ENCODE results near the gene TTYH3. TPM values are rescaled to one million over a fixed set of nuclear protein-coding genes. Genes with fewer than 3 reads are reported as not detected.

TTYH3 gene
- total RNA-seq, 1 experiment from 2014 or later, result 122 TPM

DNA sequence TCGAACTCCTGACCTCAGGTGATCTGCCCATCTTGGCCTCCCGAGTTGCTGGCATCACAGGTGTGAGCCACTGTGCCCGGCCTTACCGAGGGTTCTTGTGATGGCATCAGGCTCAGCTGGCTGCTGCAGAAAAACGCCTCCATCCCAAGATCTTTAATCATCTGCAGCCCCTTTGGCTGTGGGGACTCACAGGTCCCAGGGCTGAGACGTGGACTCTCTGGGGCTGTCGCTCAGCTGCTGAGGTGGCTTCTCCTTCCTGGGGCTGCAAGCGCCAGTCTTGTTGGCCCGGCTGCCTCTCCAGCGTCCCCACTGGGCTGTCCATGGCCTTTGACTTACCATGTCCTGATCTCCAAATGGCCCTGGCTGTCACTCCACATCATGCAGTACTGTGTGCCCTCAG, 76.3 kb downstream of the TTYH3 start:
- no peaks in the 10 kb centered on the region for H3K23me2 ChIP-seq (ENCODE audit: insufficient read length, low read depth, low read length, poor library complexity, severe bottlenecking)
- TF ChIP-seq, protein P1, sequence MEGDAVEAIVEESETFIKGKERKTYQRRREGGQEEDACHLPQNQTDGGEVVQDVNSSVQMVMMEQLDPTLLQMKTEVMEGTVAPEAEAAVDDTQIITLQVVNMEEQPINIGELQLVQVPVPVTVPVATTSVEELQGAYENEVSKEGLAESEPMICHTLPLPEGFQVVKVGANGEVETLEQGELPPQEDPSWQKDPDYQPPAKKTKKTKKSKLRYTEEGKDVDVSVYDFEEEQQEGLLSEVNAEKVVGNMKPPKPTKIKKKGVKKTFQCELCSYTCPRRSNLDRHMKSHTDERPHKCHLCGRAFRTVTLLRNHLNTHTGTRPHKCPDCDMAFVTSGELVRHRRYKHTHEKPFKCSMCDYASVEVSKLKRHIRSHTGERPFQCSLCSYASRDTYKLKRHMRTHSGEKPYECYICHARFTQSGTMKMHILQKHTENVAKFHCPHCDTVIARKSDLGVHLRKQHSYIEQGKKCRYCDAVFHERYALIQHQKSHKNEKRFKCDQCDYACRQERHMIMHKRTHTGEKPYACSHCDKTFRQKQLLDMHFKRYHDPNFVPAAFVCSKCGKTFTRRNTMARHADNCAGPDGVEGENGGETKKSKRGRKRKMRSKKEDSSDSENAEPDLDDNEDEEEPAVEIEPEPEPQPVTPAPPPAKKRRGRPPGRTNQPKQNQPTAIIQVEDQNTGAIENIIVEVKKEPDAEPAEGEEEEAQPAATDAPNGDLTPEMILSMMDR (conservative IDR thresholded peaks at IDR 0.05), result no peak
- no peak overlapping the region for H3K23ac ChIP-seq (ENCODE audit: insufficient read length, low read depth, low read length)
- no peak overlapping the region for H3T11ph ChIP-seq (ENCODE audit: low read length)
- H2AFZ ChIP-seq (ENCODE audit: low read length), result no peak overlapping the region
- H3K27me3 ChIP-seq (ENCODE audit: insufficient read depth, low read length), result no peaks in the 10 kb centered on the region
- no peak overlapping the region for H2BK15ac ChIP-seq (ENCODE audit: low read depth, low read length)
- H3K9ac ChIP-seq (ENCODE audit: extremely low read depth, insufficient read length, low read length), result no peak overlapping the region
- WGBS (ENCODE audit: extremely low coverage, insufficient read length, low lambda C conversion rate), result no CpG with 5 or more reads among the region's 10 CpGs
- no peaks in the 10 kb centered on the region for H3K4me1 ChIP-seq (ENCODE audit: insufficient read depth, low read length)
- no peaks in the 10 kb centered on the region for H3K9me3 ChIP-seq (ENCODE audit: control insufficient read depth, low read depth, low read length)
- H3K79me1 ChIP-seq (ENCODE audit: insufficient read depth, low read depth, low read length, poor library complexity, severe bottlenecking), result no peaks in the 10 kb centered on the region
- H3K79me2 ChIP-seq (ENCODE audit: insufficient read depth, low read length), result no peaks in the 10 kb centered on the region
- Mint-ChIP-seq H3K9me3 (no peaks in the 10 kb centered on the region; a peak in 1 of 5 replicates), H3K27me3 (ENCODE audit: low read depth) (peaks cover 1% of the 10 kb centered on the region), H3K4me1 (peaks cover 17 to 19% of the 10 kb centered on the region in 2 experiments), H3K4me3 (no peak overlapping the region), H3K27ac (no peak overlapping the region), H3K36me3 (ENCODE audit: insufficient read depth in 1 of 3, low read depth in 3 of 3) (peaks cover 3 to 5% (median 4%) of the 10 kb centered on the region in 3 experiments; a peak in 5 of 7 replicates)
- no peak overlapping the region for H2BK120ac ChIP-seq (ENCODE audit: low read depth, low read length, poor library complexity, severe bottlenecking)
- DNase-seq, result no peak
- H2BK20ac ChIP-seq (ENCODE audit: low read depth, low read length, poor library complexity, severe bottlenecking), result no peak overlapping the region
- H3K27ac ChIP-seq (ENCODE audit: insufficient read length, low read depth, low read length), result no peak overlapping the region
- no peak overlapping the region for H4K91ac ChIP-seq (ENCODE audit: insufficient read length, low read depth, low read length)
- H4K5ac ChIP-seq (ENCODE audit: insufficient read length, low read depth, low read length), result no peak overlapping the region
- no peak overlapping the region for H3K4ac ChIP-seq (ENCODE audit: low read depth, low read length)
- no peaks in the 10 kb centered on the region for H4K20me1 ChIP-seq (ENCODE audit: control insufficient read depth, insufficient read depth, insufficient read length)
- H3K14ac ChIP-seq (ENCODE audit: insufficient read depth, low read length), result no peak overlapping the region; the same call in 1 of the 2 replicates
- no peak overlapping the region for H4K8ac ChIP-seq (replicated peaks; ENCODE audit: insufficient read length, low read depth, low read length)
- H3K18ac ChIP-seq (ENCODE audit: insufficient read length, low read depth, low read length), result no peak overlapping the region
- no peak overlapping the region for H3K56ac ChIP-seq (ENCODE audit: insufficient read length, low read depth, low read length)
- no peak overlapping the region for H2BK5ac ChIP-seq (ENCODE audit: insufficient read length, low read length)
- no peak overlapping the region for H3K4me2 ChIP-seq (ENCODE audit: insufficient read depth, insufficient read length, low read length)
- H2AK5ac ChIP-seq (ENCODE audit: insufficient read length, low read length), result no peak overlapping the region
- no peak overlapping the region for H2BK12ac ChIP-seq (ENCODE audit: insufficient read length, low read depth, low read length)
